Ascending aorta (tissue), 2 donors: ENCODE results near the gene ANKRD31. TPM values are rescaled to one million over a fixed set of nuclear protein-coding genes. Genes with fewer than 3 reads are reported as not detected.

Experiments used
- DNase-seq, 2 donors: peaks; one replicate each; pipeline ENCODE4 v3.0.0-alpha.2; 2019; ENCODE audit warnings: low spot score in 2 of 2
- H3K27ac ChIP-seq, 2 donors: fragments of 200-600 bp; sonication (generic); one replicate each; pipeline ENCODE4 v1.5.1; 2016 to 2017; ENCODE audit warnings: mild to moderate bottlenecking in 1 of 2
- H3K27me3 ChIP-seq: fragments of 200-600 bp; sonication (generic); one replicate; pipeline ENCODE4 v1.5.1; 2017
- H3K36me3 ChIP-seq, 2 donors: fragments of 200-600 bp; sonication (generic); one replicate each; pipeline ENCODE4 v1.5.1; 2016
- H3K4me1 ChIP-seq, 2 donors: fragments of 200-600 bp; sonication (generic); one replicate each; pipeline ENCODE4 v1.5.1; 2016 to 2017; ENCODE audit warnings: mild to moderate bottlenecking in 1 of 2
- H3K4me3 ChIP-seq, 2 donors: fragments of 200-600 bp; sonication (generic); one replicate each; pipeline ENCODE4 v1.5.1; 2016 to 2017; ENCODE audit warnings: mild to moderate bottlenecking in 1 of 2
- H3K9me3 ChIP-seq, 2 donors: fragments of 200-600 bp; sonication (generic); one replicate each; pipeline ENCODE4 v1.5.1; 2016
- CTCF ChIP-seq, 3 experiments: fragments of 200-600 bp in 2 of 3; fragments of 450-650 bp in 1 of 3; sonication (generic) in 2 of 3; IDR thresholded peaks; one replicate each; pipeline ENCODE4 v1.5.1; 2016 to 2019; ENCODE audit warnings: antibody characterized with exemption in 3 of 3, mild to moderate bottlenecking in 1 of 3, moderate library complexity in 1 of 3
- intact Hi-C: fragments of 100-400 bp; cut with DNase I; formaldehyde crosslinking; loops from one replicate; pipeline ENCODE4 v1.15.1; 2023
- total RNA-seq: library from RNA; depleted of rRNA; stranded (reverse); fragments of >200 nt; gene quantifications from one replicate; pipeline ENCODE4 v1.1.0, GENCODE V29; 2016

The ANKRD31 gene
- total RNA-seq, 1 donor from 2014 or later = not detected

GRCh38 chr5:75051217-75051751 lies 185.4 kb downstream of the ANKRD31 start:
- no peak for DNase-seq
- H3K4me3 ChIP-seq = peak overlapping the region; percentile 81 to 90
- H3K27ac ChIP-seq = no peak overlapping the region
- H3K36me3 ChIP-seq = peaks cover 0 to 4% of the 10 kb centered on the region in 2 donors
- intact Hi-C loops = loop anchor here (5.0 to 10.0 kb wide), 4 partner anchors 284 to 666 kb away; partner anchors contain the start of genes CERT1, GFM2, HEXB and NSA2
- H3K4me1 ChIP-seq = peaks cover 4 to 22% of the 10 kb centered on the region in 2 donors
- H3K27me3 ChIP-seq = no peaks in the 10 kb centered on the region
- TF ChIP-seq CTCF (IDR thresholded peaks at IDR 0.05) = no peak
- H3K9me3 ChIP-seq = no peaks in the 10 kb centered on the region

- Histone ChIP-seq H3K27ac (peak overlapping the region in 1 of 2 donors; percentile 48), H3K4me3 (no peak overlapping the region), H3K27me3 (no peaks in the 10 kb centered on the region), H3K4me1 (peaks cover 4 to 22% of the 10 kb centered on the region in 2 donors), H3K36me3 (peaks cover 0 to 6% of the 10 kb centered on the region in 2 donors), H3K9me3 (no peaks in the 10 kb centered on the region)
- DNase-seq = no peak
- peak in 1 of 3 experiments; percentile 13 for TF ChIP-seq CTCF (IDR thresholded peaks at IDR 0.05)
- intact Hi-C loops = loop anchor here (5.0 to 10.0 kb wide), 4 partner anchors 283 to 667 kb away; partner anchors contain the start of genes CERT1, GFM2, HEXB and NSA2
Observed at GRCh38 chr5:75050415-75050814, 186.3 kb downstream of the ANKRD31 start.

GRCh38 chr5:75049456-75050351 lies 187.0 kb downstream of the ANKRD31 start:
- Histone ChIP-seq H3K9me3 (no peaks in the 10 kb centered on the region), H3K27me3 (no peaks in the 10 kb centered on the region), H3K27ac (peak overlapping the region; percentile 48 to 49), H3K36me3 (peaks cover 0 to 6% of the 10 kb centered on the region in 2 donors), H3K4me1 (peaks cover 4 to 19% of the 10 kb centered on the region in 2 donors), H3K4me3 (no peak overlapping the region)
- DNase-seq = peak in 1 of 2 donors; percentile 71
- intact Hi-C loops = loop anchor here (5.0 to 10.0 kb wide), 4 partner anchors 282 to 668 kb away; partner anchors contain the start of genes CERT1, GFM2, HEXB and NSA2
- peak; percentile 24 to 55 (median 54) for TF ChIP-seq CTCF (IDR thresholded peaks at IDR 0.05)

GRCh38 chr5:75048457-75048953 lies 188.2 kb downstream of the ANKRD31 start:
- H3K36me3 ChIP-seq = peaks cover 0 to 6% of the 10 kb centered on the region in 2 donors
- no peaks in the 10 kb centered on the region for H3K9me3 ChIP-seq
- H3K4me1 ChIP-seq = peaks cover 4 to 18% of the 10 kb centered on the region in 2 donors
- peak overlapping the region in 1 of 2 donors; percentile 47 for H3K4me3 ChIP-seq
- no peaks in the 10 kb centered on the region for H3K27me3 ChIP-seq
- peak overlapping the region; percentile 48 to 49 for H3K27ac ChIP-seq
- intact Hi-C loops = no loop called here
- TF ChIP-seq CTCF (IDR thresholded peaks at IDR 0.05) = no peak
- DNase-seq = no peak

- no peaks in the 10 kb centered on the region for H3K27me3 ChIP-seq
- DNase-seq = no peak
Observed at GRCh38 chr5:75047356-75047755, 189.3 kb downstream of the ANKRD31 start.

More at GRCh38 chr5:75047356-75047755, 189.3 kb downstream of the ANKRD31 start:
- intact Hi-C loops = no loop called here
- no peak for TF ChIP-seq CTCF (IDR thresholded peaks at IDR 0.05)
- H3K4me1 ChIP-seq = peaks cover 4 to 18% of the 10 kb centered on the region in 2 donors
- H3K4me3 ChIP-seq = no peak overlapping the region
- no peaks in the 10 kb centered on the region for H3K9me3 ChIP-seq
- peaks cover 0 to 6% of the 10 kb centered on the region in 2 donors for H3K36me3 ChIP-seq
- H3K27ac ChIP-seq = no peak overlapping the region
